H9 (cell line): ENCODE measurements around the gene MGAT4B. TPM values are rescaled to one million over a fixed set of nuclear protein-coding genes. Genes with fewer than 3 reads are reported as not detected.

Experiments
- DNase-seq: peaks from one replicate; pipeline ENCODE4 v3.0.0-alpha.2; 2017
- H2AFZ ChIP-seq: one replicate; pipeline ENCODE4 v1.6.1; 2013; ENCODE audit warnings: mild to moderate bottlenecking, low read length, control low read depth, moderate library complexity
- H2AK5ac ChIP-seq: 2 replicates; pipeline ENCODE4 v1.6.1; 2013; ENCODE audit warnings: low read length, control low read depth, mixed read lengths; ENCODE audit not compliant: insufficient read length
- H2BK120ac ChIP-seq: one replicate; pipeline ENCODE4 v1.6.1; 2013; ENCODE audit warnings: low read depth, mild to moderate bottlenecking, low read length, control low read depth, inconsistent platforms; ENCODE audit not compliant: poor library complexity, severe bottlenecking
- H2BK12ac ChIP-seq: 2 replicates; pipeline ENCODE4 v1.6.1; 2013; ENCODE audit warnings: low read length, control low read depth, mixed read lengths, low read depth; ENCODE audit not compliant: insufficient read length
- H2BK15ac ChIP-seq: 2 replicates; pipeline ENCODE4 v1.6.1; 2013; ENCODE audit warnings: low read depth, low read length, control low read depth
- H2BK20ac ChIP-seq: one replicate; pipeline ENCODE4 v1.6.1; 2013; ENCODE audit warnings: low read depth, mild to moderate bottlenecking, low read length, control low read depth, inconsistent platforms; ENCODE audit not compliant: poor library complexity, severe bottlenecking
- H2BK5ac ChIP-seq: 2 replicates; pipeline ENCODE4 v1.6.1; 2013; ENCODE audit warnings: low read length, control low read depth, mixed read lengths; ENCODE audit not compliant: insufficient read length
- H3K14ac ChIP-seq: 2 replicates; pipeline ENCODE4 v1.6.1; 2013; ENCODE audit warnings: low read length, control low read depth; ENCODE audit not compliant: insufficient read depth
- H3K18ac ChIP-seq: 2 replicates; pipeline ENCODE4 v1.6.1; 2013; ENCODE audit warnings: low read depth, mild to moderate bottlenecking, mixed read lengths, low read length, control low read depth; ENCODE audit not compliant: insufficient read length
- H3K23ac ChIP-seq: 2 replicates; pipeline ENCODE4 v1.6.1; 2013; ENCODE audit warnings: low read length, control low read depth, mixed read lengths, low read depth; ENCODE audit not compliant: insufficient read length
- H3K23me2 ChIP-seq: 2 replicates; pipeline ENCODE4 v1.6.1; 2013; ENCODE audit warnings: low read depth, mild to moderate bottlenecking, mixed read lengths, low read length, control low read depth; ENCODE audit not compliant: insufficient read length, poor library complexity, severe bottlenecking
- H3K27ac ChIP-seq: 2 replicates; pipeline ENCODE4 v1.5.1; 2013; ENCODE audit warnings: low read length, control low read depth, mixed read lengths, low read depth; ENCODE audit not compliant: insufficient read length
- H3K27me3 ChIP-seq: 2 replicates; pipeline ENCODE4 v1.6.1; 2013; ENCODE audit warnings: low read length, control low read depth, inconsistent platforms; ENCODE audit not compliant: insufficient read depth
- H3K4ac ChIP-seq: 2 replicates; pipeline ENCODE4 v1.6.1; 2013; ENCODE audit warnings: low read depth, mild to moderate bottlenecking, control low read depth, inconsistent platforms, low read length, moderate library complexity
- H3K4me1 ChIP-seq: 2 replicates; pipeline ENCODE4 v1.6.1; 2013; ENCODE audit warnings: low read length, control low read depth, inconsistent platforms; ENCODE audit not compliant: insufficient read depth
- H3K4me2 ChIP-seq: 2 replicates; pipeline ENCODE4 v1.6.1; 2013; ENCODE audit warnings: low read length, control low read depth, mixed read lengths; ENCODE audit not compliant: insufficient read length, insufficient read depth
- H3K56ac ChIP-seq: 2 replicates; pipeline ENCODE4 v1.6.1; 2013; ENCODE audit warnings: low read depth, mild to moderate bottlenecking, mixed read lengths, low read length, control low read depth; ENCODE audit not compliant: insufficient read length
- H3K79me1 ChIP-seq: 2 replicates; pipeline ENCODE4 v1.6.1; 2013; ENCODE audit warnings: low read depth, mild to moderate bottlenecking, moderate library complexity, low read length, control low read depth, inconsistent platforms; ENCODE audit not compliant: insufficient read depth, poor library complexity, severe bottlenecking
- H3K79me2 ChIP-seq: 2 replicates; pipeline ENCODE4 v1.6.1; 2013; ENCODE audit warnings: low read length, control low read depth, inconsistent platforms; ENCODE audit not compliant: insufficient read depth
- H3K9ac ChIP-seq: 2 replicates; pipeline ENCODE4 v1.6.1; 2013; ENCODE audit warnings: low read length, control low read depth, mixed read lengths; ENCODE audit not compliant: insufficient read length; ENCODE audit errors: extremely low read depth
- H3K9me3 ChIP-seq: one replicate; pipeline ENCODE4 v1.6.1; 2013; ENCODE audit warnings: low read depth, low read length, inconsistent platforms; ENCODE audit not compliant: control insufficient read depth
- H3T11ph ChIP-seq: one replicate; pipeline ENCODE4 v1.6.1; 2013; ENCODE audit warnings: mild to moderate bottlenecking, low read length, control low read depth, inconsistent platforms
- H4K20me1 ChIP-seq: one replicate; pipeline ENCODE4 v1.6.1; 2013; ENCODE audit not compliant: control insufficient read depth, insufficient read length, insufficient read depth
- H4K5ac ChIP-seq: 2 replicates; pipeline ENCODE4 v1.6.1; 2013; ENCODE audit warnings: low read depth, mild to moderate bottlenecking, mixed read lengths, low read length, control low read depth; ENCODE audit not compliant: insufficient read length
- H4K8ac ChIP-seq: replicated peaks from 2 replicates; pipeline ENCODE4 v1.6.1; 2013; ENCODE audit warnings: low read length, control low read depth, mixed read lengths, low read depth; ENCODE audit not compliant: insufficient read length
- H4K91ac ChIP-seq: 2 replicates; pipeline ENCODE4 v1.6.1; 2013; ENCODE audit warnings: low read depth, mild to moderate bottlenecking, moderate library complexity, mixed read lengths, low read length, control low read depth; ENCODE audit not compliant: insufficient read length
- H3K27ac Mint-ChIP-seq, 3 experiments: 2 replicates in 2 of 3; 3 replicates in 1 of 3; pipeline ENCODE4 v1.8.0; 2020 to 2021; ENCODE audit warnings: mixed read lengths in 3 of 3, mild to moderate bottlenecking in 1 of 3, moderate library complexity in 1 of 3
- H3K27me3 Mint-ChIP-seq: 2 replicates; pipeline ENCODE4 v1.8.0; 2021; ENCODE audit warnings: low read depth, mild to moderate bottlenecking, moderate library complexity, mixed read lengths
- H3K36me3 Mint-ChIP-seq, 3 experiments: 2 replicates in 2 of 3; 3 replicates in 1 of 3; pipeline ENCODE4 v1.8.0; 2020 to 2021; ENCODE audit warnings: low read depth in 3 of 3, mixed read lengths in 3 of 3; ENCODE audit not compliant: insufficient read depth in 1 of 3
- H3K4me1 Mint-ChIP-seq, 2 experiments: 2 replicates each; pipeline ENCODE4 v1.8.0; 2020; ENCODE audit warnings: mixed read lengths in 2 of 2
- H3K4me3 Mint-ChIP-seq, 2 experiments: 2 replicates in 1 of 2; 3 replicates in 1 of 2; pipeline ENCODE4 v1.8.0; 2020 to 2021; ENCODE audit warnings: mild to moderate bottlenecking in 2 of 2, mixed read lengths in 2 of 2, moderate library complexity in 1 of 2
- H3K9me3 Mint-ChIP-seq, 2 experiments: 2 replicates in 1 of 2; 3 replicates in 1 of 2; pipeline ENCODE4 v1.8.0; 2020; ENCODE audit warnings: mild to moderate bottlenecking in 2 of 2, mixed read lengths in 2 of 2, moderate library complexity in 1 of 2
- CTCF ChIP-seq: fragments of 200-600 bp; sonication (generic); conservative IDR thresholded peaks from 3 replicates; pipeline ENCODE4 v1.8.0; 2021; ENCODE audit warnings: antibody characterized with exemption, mild to moderate bottlenecking
- WGBS: extraction: QIAGEN DNeasy Blood & Tissue Kit; methylation state at CpG from one replicate; pipeline ENCODE4 v1.1.7; 2013; ENCODE audit warnings: missing lambda C conversion rate, low lambda C conversion rate, mixed read lengths; ENCODE audit not compliant: insufficient read length; ENCODE audit errors: extremely low coverage; 5-methylcytosine and 5-hydroxymethylcytosine counted together
- total RNA-seq: library from RNA; stranded (reverse); gene quantifications from 2 replicates; pipeline ENCODE4 v1.2.1, GENCODE V29; 2021

Gene MGAT4B
- total RNA-seq, 1 experiment from 2014 or later = 147 TPM

- peaks cover 50 to 86% (median 80%) of the 10 kb centered on the region in 3 experiments; a peak in 6 of 7 replicates for H3K36me3 Mint-ChIP-seq
- Histone ChIP-seq H3K18ac (no peak overlapping the region), H2BK15ac (no peak overlapping the region), H4K5ac (no peak overlapping the region), H2AFZ (no peak overlapping the region), H3K9ac (no peak overlapping the region), H2AK5ac (no peak overlapping the region), H4K20me1 (peaks cover 2% of the 10 kb centered on the region), H3K79me2 (peaks cover 2% of the 10 kb centered on the region; the same call in 1 of the 2 replicates), H3K27ac (no peak overlapping the region), H4K8ac (no peak overlapping the region), H2BK5ac (no peak overlapping the region), H3K23me2 (no peaks in the 10 kb centered on the region), H3K9me3 (no peaks in the 10 kb centered on the region), H3K4me1 (no peaks in the 10 kb centered on the region), H3T11ph (no peak overlapping the region), H3K56ac (no peak overlapping the region), H3K79me1 (no peaks in the 10 kb centered on the region), H3K27me3 (no peaks in the 10 kb centered on the region), H3K14ac (no peak overlapping the region), H3K23ac (no peak overlapping the region), H2BK20ac (no peak overlapping the region), H2BK120ac (no peak overlapping the region), H3K4ac (no peak overlapping the region), H4K91ac (no peak overlapping the region), H3K4me2 (no peak overlapping the region), H2BK12ac (no peak overlapping the region)
- TF ChIP-seq CTCF = no peak
- no peak overlapping the region for H3K4me3 Mint-ChIP-seq
- DNase-seq = no peak
- H3K9me3 Mint-ChIP-seq = no peaks in the 10 kb centered on the region
- H3K27ac Mint-ChIP-seq = no peak overlapping the region
- no peaks in the 10 kb centered on the region for H3K4me1 Mint-ChIP-seq
- no CpG with 5 or more reads among the region's 4 CpGs for WGBS
- no peaks in the 10 kb centered on the region for H3K27me3 Mint-ChIP-seq
Observed at GRCh38 chr5:179771311-179771895, 35.3 kb downstream of the MGAT4B start.
